ENCODE data around the gene GOLGA6L9.
"Not testable (repeated sequence)": the region's sequence is repeated elsewhere in the genome, so short reads cannot be mapped to it uniquely, and the experiment has no call there.

DNA sequence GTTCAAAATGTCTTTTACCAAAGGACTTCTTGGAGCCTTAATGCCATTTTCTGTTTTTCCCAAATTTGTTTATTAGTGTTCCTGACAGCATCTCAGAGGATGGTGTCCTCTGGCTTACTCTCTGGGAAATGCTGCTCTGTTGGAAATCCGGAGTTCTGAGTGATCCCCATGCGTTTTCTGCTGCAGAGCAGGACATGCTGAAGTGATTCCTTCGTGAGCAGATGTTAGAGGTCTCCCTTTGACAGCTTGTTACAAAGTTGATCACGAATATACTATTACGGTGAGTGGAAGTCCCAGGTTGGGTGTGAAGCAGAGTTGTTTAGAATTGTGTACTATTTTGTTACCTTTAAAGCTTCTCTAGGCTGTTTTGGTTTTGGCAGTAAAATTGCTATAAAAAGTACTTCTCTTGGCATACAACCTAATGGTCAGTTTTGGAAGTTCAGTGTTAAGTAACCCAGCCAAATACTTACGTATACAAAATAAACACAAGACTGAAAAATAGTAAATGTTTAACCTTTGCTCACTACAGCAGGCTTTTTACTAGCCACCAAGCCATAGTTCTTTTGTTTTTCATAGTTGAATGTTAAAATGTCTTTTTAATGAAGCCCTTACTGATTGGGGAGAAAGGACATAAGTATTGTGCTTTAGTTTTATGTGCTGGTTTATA, 15.0 kb upstream of the GOLGA6L9 start:
- TF ChIP-seq, protein P1, sequence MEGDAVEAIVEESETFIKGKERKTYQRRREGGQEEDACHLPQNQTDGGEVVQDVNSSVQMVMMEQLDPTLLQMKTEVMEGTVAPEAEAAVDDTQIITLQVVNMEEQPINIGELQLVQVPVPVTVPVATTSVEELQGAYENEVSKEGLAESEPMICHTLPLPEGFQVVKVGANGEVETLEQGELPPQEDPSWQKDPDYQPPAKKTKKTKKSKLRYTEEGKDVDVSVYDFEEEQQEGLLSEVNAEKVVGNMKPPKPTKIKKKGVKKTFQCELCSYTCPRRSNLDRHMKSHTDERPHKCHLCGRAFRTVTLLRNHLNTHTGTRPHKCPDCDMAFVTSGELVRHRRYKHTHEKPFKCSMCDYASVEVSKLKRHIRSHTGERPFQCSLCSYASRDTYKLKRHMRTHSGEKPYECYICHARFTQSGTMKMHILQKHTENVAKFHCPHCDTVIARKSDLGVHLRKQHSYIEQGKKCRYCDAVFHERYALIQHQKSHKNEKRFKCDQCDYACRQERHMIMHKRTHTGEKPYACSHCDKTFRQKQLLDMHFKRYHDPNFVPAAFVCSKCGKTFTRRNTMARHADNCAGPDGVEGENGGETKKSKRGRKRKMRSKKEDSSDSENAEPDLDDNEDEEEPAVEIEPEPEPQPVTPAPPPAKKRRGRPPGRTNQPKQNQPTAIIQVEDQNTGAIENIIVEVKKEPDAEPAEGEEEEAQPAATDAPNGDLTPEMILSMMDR (IDR thresholded peaks at IDR 0.05; ENCODE audit: insufficient read depth, low read length): not testable (repeated sequence)
- TF ChIP-seq, protein P2, sequence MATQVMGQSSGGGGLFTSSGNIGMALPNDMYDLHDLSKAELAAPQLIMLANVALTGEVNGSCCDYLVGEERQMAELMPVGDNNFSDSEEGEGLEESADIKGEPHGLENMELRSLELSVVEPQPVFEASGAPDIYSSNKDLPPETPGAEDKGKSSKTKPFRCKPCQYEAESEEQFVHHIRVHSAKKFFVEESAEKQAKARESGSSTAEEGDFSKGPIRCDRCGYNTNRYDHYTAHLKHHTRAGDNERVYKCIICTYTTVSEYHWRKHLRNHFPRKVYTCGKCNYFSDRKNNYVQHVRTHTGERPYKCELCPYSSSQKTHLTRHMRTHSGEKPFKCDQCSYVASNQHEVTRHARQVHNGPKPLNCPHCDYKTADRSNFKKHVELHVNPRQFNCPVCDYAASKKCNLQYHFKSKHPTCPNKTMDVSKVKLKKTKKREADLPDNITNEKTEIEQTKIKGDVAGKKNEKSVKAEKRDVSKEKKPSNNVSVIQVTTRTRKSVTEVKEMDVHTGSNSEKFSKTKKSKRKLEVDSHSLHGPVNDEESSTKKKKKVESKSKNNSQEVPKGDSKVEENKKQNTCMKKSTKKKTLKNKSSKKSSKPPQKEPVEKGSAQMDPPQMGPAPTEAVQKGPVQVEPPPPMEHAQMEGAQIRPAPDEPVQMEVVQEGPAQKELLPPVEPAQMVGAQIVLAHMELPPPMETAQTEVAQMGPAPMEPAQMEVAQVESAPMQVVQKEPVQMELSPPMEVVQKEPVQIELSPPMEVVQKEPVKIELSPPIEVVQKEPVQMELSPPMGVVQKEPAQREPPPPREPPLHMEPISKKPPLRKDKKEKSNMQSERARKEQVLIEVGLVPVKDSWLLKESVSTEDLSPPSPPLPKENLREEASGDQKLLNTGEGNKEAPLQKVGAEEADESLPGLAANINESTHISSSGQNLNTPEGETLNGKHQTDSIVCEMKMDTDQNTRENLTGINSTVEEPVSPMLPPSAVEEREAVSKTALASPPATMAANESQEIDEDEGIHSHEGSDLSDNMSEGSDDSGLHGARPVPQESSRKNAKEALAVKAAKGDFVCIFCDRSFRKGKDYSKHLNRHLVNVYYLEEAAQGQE (IDR thresholded peaks at IDR 0.05; ENCODE audit: insufficient replicate concordance, low read depth): not testable (repeated sequence)
